K562 (cell line): ENCODE data around the gene THAP2. TPM values are rescaled to one million over a fixed set of nuclear protein-coding genes. Genes with fewer than 3 reads are reported as not detected.

Source experiments
- ATAC-seq: fragments of 200-7000 bp; cut with Tn5 transposase; 3 replicates; pipeline ENCODE4 v1.9.1; 2020; ENCODE audit warnings: moderate library complexity
- BruUV-seq: library from RNA; stranded (reverse); fragments of 400-500 nt; replicated peaks from 2 replicates; lab custom pipeline; 2021; lab: Mats Ljungman, UMichigan
- CTCF ChIA-PET: fragments of 300-600 bp; formaldehyde crosslinking; extraction: SDS; loops from one replicate; lab custom pipeline; 2021; ENCODE audit warnings: low intra/inter-chr PET ratio; lab: Yijun Ruan, JAX
- POLR2A ChIA-PET: fragments of 300-600, 350-650 bp; sonication (Branson Sonifier 250); formaldehyde crosslinking; extraction: SDS; loops from one replicate; lab custom pipeline; 2021; ENCODE audit warnings: antibody characterized with exemption, inconsistent platforms; lab: Yijun Ruan, JAX
- DNase-seq, 4 experiments: peaks; one replicate each; pipeline versions ENCODE4 v3.0.0 to v3.0.0-alpha.2; 2011 to 2018; ENCODE audit warnings: low spot score in 3 of 4, mixed read lengths in 3 of 4; ENCODE audit errors: extremely low read depth in 1 of 4
- FAIRE-seq: peaks from 2 replicates; lab custom pipeline; 2011; peaks lifted over from hg19 to GRCh38; lab: Jason Lieb, UNC
- H2AFZ ChIP-seq: 2 replicates; pipeline ENCODE4 v1.6.0; 2011; ENCODE audit warnings: low read depth, low read length, control low read depth, inconsistent platforms
- H3K27ac ChIP-seq: fragments of 200-600 bp; 3 replicates; pipeline ENCODE4 v1.8.0; 2011; ENCODE audit warnings: low read depth, mild to moderate bottlenecking, control low read depth, inconsistent platforms, low read length, moderate library complexity, mixed read lengths; ENCODE audit errors: extremely low read depth
- H3K27me3 ChIP-seq, 2 experiments: fragments of 300-600 bp in 1 of 2; 2 replicates in 1 of 2; 3 replicates in 1 of 2; pipeline versions ENCODE4 v1.6.0 to v1.8.0; 2011; ENCODE audit warnings: inconsistent platforms in 2 of 2, low read length in 2 of 2, mild to moderate bottlenecking in 1 of 2, mixed read lengths in 1 of 2, moderate library complexity in 1 of 2; ENCODE audit not compliant: control insufficient read depth in 2 of 2, insufficient read depth in 2 of 2
- H3K36me3 ChIP-seq: fragments of 300-600 bp; 3 replicates; pipeline ENCODE4 v1.8.0; 2011; ENCODE audit warnings: mild to moderate bottlenecking, low read length, inconsistent platforms; ENCODE audit not compliant: control insufficient read depth, insufficient read depth
- H3K4me1 ChIP-seq, 2 experiments: fragments of 200-600 bp in 1 of 2; replicated peaks in 1 of 2; 2 replicates in 1 of 2; 3 replicates in 1 of 2; pipeline versions ENCODE4 v1.5.1 to v1.8.0; 2011; ENCODE audit warnings: inconsistent platforms in 2 of 2, low read length in 2 of 2, mild to moderate bottlenecking in 1 of 2, mixed read lengths in 1 of 2, moderate library complexity in 1 of 2; ENCODE audit not compliant: control insufficient read depth in 2 of 2, insufficient read depth in 2 of 2
- H3K4me2 ChIP-seq: 2 replicates; pipeline ENCODE4 v1.6.1; 2011; ENCODE audit warnings: low read length, control low read depth, inconsistent platforms, mixed read lengths; ENCODE audit not compliant: insufficient read depth
- H3K4me3 ChIP-seq: fragments of 200-600 bp; sonication (generic), shearing (Covaris generic); 2 replicates; pipeline ENCODE4 v1.5.1; 2016; ENCODE audit warnings: control low read depth, inconsistent platforms
- H3K79me2 ChIP-seq: fragments of 200-600 bp; 3 replicates; pipeline ENCODE4 v1.8.0; 2011; ENCODE audit warnings: low read length, inconsistent platforms; ENCODE audit not compliant: control insufficient read depth, insufficient read depth
- H3K9ac ChIP-seq, 2 experiments: 2 replicates each; pipeline versions ENCODE4 v1.6.0 to v1.6.1; 2011; ENCODE audit warnings: low read depth in 2 of 2, low read length in 2 of 2, control low read depth in 1 of 2, inconsistent platforms in 1 of 2, mild to moderate bottlenecking in 1 of 2, mixed read lengths in 1 of 2; ENCODE audit not compliant: insufficient read depth in 1 of 2
- H3K9me1 ChIP-seq: one replicate; pipeline ENCODE4 v1.6.0; 2011; ENCODE audit warnings: inconsistent platforms, mild to moderate bottlenecking, low read length, moderate library complexity; ENCODE audit not compliant: control insufficient read depth, insufficient read depth
- H3K9me3 ChIP-seq: replicated peaks from 2 replicates; pipeline ENCODE4 v1.5.1; 2011; ENCODE audit warnings: low read depth, low read length, inconsistent platforms; ENCODE audit not compliant: control insufficient read depth, insufficient read depth
- H4K20me1 ChIP-seq: replicated peaks from 2 replicates; pipeline ENCODE4 v1.6.1; 2011; ENCODE audit warnings: low read length, inconsistent platforms, mixed read lengths; ENCODE audit not compliant: control insufficient read depth, insufficient read depth
- ARHGAP35 ChIP-seq: fragments of 450-650 bp; IDR thresholded peaks from 2 replicates; pipeline ENCODE4 v1.6.1; 2018; ENCODE audit not compliant: partially characterized antibody
- CHD4 ChIP-seq: fragments of 200-600 bp; sonication (generic); IDR thresholded peaks from 3 replicates; pipeline ENCODE4 v1.6.1; 2012; ENCODE audit warnings: low read depth, mild to moderate bottlenecking, mixed read lengths, low read length, inconsistent platforms; ENCODE audit not compliant: insufficient read depth, insufficient replicate concordance, poor library complexity, severe bottlenecking
- CTBP1 ChIP-seq: fragments of 450-650 bp; IDR thresholded peaks from 2 replicates; pipeline ENCODE4 v1.6.1; 2016; ENCODE audit warnings: borderline replicate concordance
- ELF2 ChIP-seq: fragments of 250-450 bp; sonication (Bioruptor Pico); IDR thresholded peaks from 2 replicates; pipeline ENCODE4 v1.5.0; 2021; ENCODE audit warnings: mild to moderate bottlenecking
- IRF2 ChIP-seq: sonication (generic); formaldehyde crosslinking; IDR thresholded peaks from 2 replicates; pipeline ENCODE4 v1.8.1; 2022; ENCODE audit warnings: mild to moderate bottlenecking, missing genetic modification reagents
- MAFG ChIP-seq: fragments of 450-650 bp; conservative IDR thresholded peaks from 2 replicates; pipeline ENCODE4 v1.6.1; 2016; ENCODE audit warnings: missing genetic modification characterization, missing compliant biosample characterization
- MXI1 ChIP-seq: IDR thresholded peaks from 2 replicates; pipeline ENCODE4 v1.6.1; 2011; ENCODE audit warnings: low read depth, mild to moderate bottlenecking, improper control_type of control experiment, low read length
- NR2F6 ChIP-seq: fragments of 450-650 bp; formaldehyde crosslinking; IDR thresholded peaks from 2 replicates; pipeline ENCODE4 v1.4.0; 2020; ENCODE audit warnings: mild to moderate bottlenecking
- PTBP1 ChIP-seq: fragments of 200-400 bp; formaldehyde crosslinking; IDR thresholded peaks from 2 replicates; pipeline ENCODE4 v1.6.1; 2017; ENCODE audit warnings: low read depth, low read length
- TBP ChIP-seq: optimal IDR thresholded peaks from 2 replicates; pipeline ENCODE3; 2011; ENCODE audit warnings: low read depth, low read length, improper control_type of control experiment
- TCF7 ChIP-seq: sonication (generic); IDR thresholded peaks from 2 replicates; pipeline ENCODE4 v1.6.1; 2016; ENCODE audit warnings: antibody characterized with exemption, borderline replicate concordance
- TFAM ChIP-seq: fragments of 250-450 bp; sonication (Bioruptor Pico); conservative IDR thresholded peaks from 2 replicates; pipeline ENCODE4 v1.5.0; 2021; ENCODE audit warnings: mild to moderate bottlenecking, moderate library complexity
- XRCC4 ChIP-seq: IDR thresholded peaks from one replicate; pipeline ENCODE4 v1.6.1; 2011; ENCODE audit not compliant: insufficient read depth, insufficient read length; ENCODE audit errors: extremely low read depth
- ZNF282 ChIP-seq: sonication (generic); formaldehyde crosslinking; IDR thresholded peaks from 2 replicates; pipeline ENCODE4 v1.8.1; 2023; ENCODE audit warnings: missing genetic modification reagents
- ZNF41 ChIP-seq: fragments of 250-450 bp; sonication (Bioruptor Pico); conservative IDR thresholded peaks from 2 replicates; pipeline ENCODE4 v1.4.0; 2020; ENCODE audit warnings: mild to moderate bottlenecking
- ZNF668 ChIP-seq: fragments of 250-450 bp; sonication (Bioruptor Pico); IDR thresholded peaks from 2 replicates; pipeline ENCODE4 v1.8.0; 2022; ENCODE audit warnings: mild to moderate bottlenecking, inconsistent platforms
- ZNF778 ChIP-seq: fragments of 450-650 bp; formaldehyde crosslinking; IDR thresholded peaks from 2 replicates; pipeline ENCODE4 v1.4.0; 2020; ENCODE audit warnings: mild to moderate bottlenecking, moderate library complexity
- WGBS: fragments of 100-300 bp; shearing (Covaris generic); methylation state at CpG from one replicate; pipeline ENCODE4 v1.1.6; 2016; ENCODE audit warnings: low coverage, mixed read lengths; ENCODE audit not compliant: insufficient coverage; ENCODE audit errors: missing lambda C conversion rate; 5-methylcytosine and 5-hydroxymethylcytosine counted together
- in situ Hi-C: fragments of 300-500 bp; cut with MboI; formaldehyde crosslinking; loops from 4 replicates; pipeline ENCODE4 v1.15.0; 2018; ENCODE audit warnings: inconsistent platforms, mixed read lengths
- intact Hi-C: fragments of 100-400 bp; cut with micrococcal nuclease; formaldehyde crosslinking; loops from 2 replicates; pipeline ENCODE4 v1.14.2; 2022
- polyA plus RNA-seq, 8 experiments: library from polyadenylated mRNA; depleted of rRNA in 4 of 8; stranded (reverse) in 5 of 8; unstranded in 3 of 8; fragments of >200 nt; fragmentation: Nextera tagmentation in 2 of 8; fragmentation: Illumina TruSeq in 1 of 8; extraction: Ambion mirVana in 2 of 8; extraction: Trizol in 1 of 8; gene quantifications; 2 replicates each; pipeline versions ENCODE4 v1.2.1 to v1.2.3, GENCODE V29; 2011 to 2014; ENCODE audit warnings: inconsistent platforms in 1 of 8, missing spikeins in 1 of 8
- total RNA-seq, 7 experiments: library from RNA; depleted of rRNA in 6 of 7; stranded (reverse); fragments of >200 nt in 6 of 7; fragmentation: Illumina TruSeq in 2 of 7; extraction: Trizol in 2 of 7; gene quantifications; 2 replicates each; pipeline versions ENCODE4 v1.2.1 to v1.2.3, GENCODE V29; 2011 to 2021; ENCODE audit warnings: low replicate concordance in 1 of 7
- TF ChIP-seq, protein P1 (sequence below): fragments of 250-450 bp; sonication (Bioruptor Pico); IDR thresholded peaks from 2 replicates; pipeline ENCODE4 v1.8.0; 2022; ENCODE audit warnings: inconsistent platforms, mild to moderate bottlenecking, moderate library complexity, borderline replicate concordance
- TF ChIP-seq, protein P2 (sequence below): IDR thresholded peaks from 3 replicates; pipeline ENCODE4 v1.6.1; 2011; ENCODE audit warnings: borderline replicate concordance, mild to moderate bottlenecking; ENCODE audit not compliant: insufficient read length, insufficient read depth

Gene THAP2
- total and polyA plus RNA-seq, 9 of the 15 experiments (the other 6 are each of a cell fraction or from before 2014, with no cell fraction given), result 1.8 to 18.9 (median 7.3) TPM

- Histone ChIP-seq H3K79me2 (no peaks in the 10 kb centered on the region), H3K27ac (no peak overlapping the region), H4K20me1 (no peaks in the 10 kb centered on the region), H3K36me3 (peaks cover 99% of the 10 kb centered on the region), H3K9ac (no peak overlapping the region), H3K27me3 (no peaks in the 10 kb centered on the region), H3K9me1 (no peaks in the 10 kb centered on the region), H3K4me1 (no peaks in the 10 kb centered on the region), H3K4me2 (no peak overlapping the region), H3K9me3 (no peaks in the 10 kb centered on the region), H3K4me3 (no peak overlapping the region), H2AFZ (no peak overlapping the region)
- ChIA-PET CTCF (no interaction called here), POLR2A (interaction anchor here (0.6 to 1.1 kb wide), 2 partner anchors 29 to 324 kb away, joined by 3 read pairs; no protein-coding TSS in a partner anchor)
- ATAC-seq, result no peak
- no peak for DNase-seq
- BruUV-seq, result no TSS peak
- intact Hi-C loops, result no loop called here
- TF ChIP-seq ZNF778 (CRISPR knock-in tag) (no peak), MAFG (no peak), TBP (no peak), ELF2 (no peak), ZNF282 (CRISPR knock-in tag) (no peak), IRF2 (CRISPR knock-in tag) (no peak), NR2F6 (CRISPR knock-in tag) (no peak), CHD4 (no peak), TCF7 (no peak), PTBP1 (no peak), MXI1 (no peak), ZNF668 (CRISPR knock-in tag) (no peak), ARHGAP35 (no peak), TFAM (no peak), CTBP1 (no peak), ZNF41 (CRISPR knock-in tag) (no peak), XRCC4 (no peak)
- TF ChIP-seq, protein P1, sequence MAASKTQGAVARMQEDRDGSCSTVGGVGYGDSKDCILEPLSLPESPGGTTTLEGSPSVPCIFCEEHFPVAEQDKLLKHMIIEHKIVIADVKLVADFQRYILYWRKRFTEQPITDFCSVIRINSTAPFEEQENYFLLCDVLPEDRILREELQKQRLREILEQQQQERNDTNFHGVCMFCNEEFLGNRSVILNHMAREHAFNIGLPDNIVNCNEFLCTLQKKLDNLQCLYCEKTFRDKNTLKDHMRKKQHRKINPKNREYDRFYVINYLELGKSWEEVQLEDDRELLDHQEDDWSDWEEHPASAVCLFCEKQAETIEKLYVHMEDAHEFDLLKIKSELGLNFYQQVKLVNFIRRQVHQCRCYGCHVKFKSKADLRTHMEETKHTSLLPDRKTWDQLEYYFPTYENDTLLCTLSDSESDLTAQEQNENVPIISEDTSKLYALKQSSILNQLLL (CRISPR knock-in tag), result no peak
- TF ChIP-seq, protein P2, sequence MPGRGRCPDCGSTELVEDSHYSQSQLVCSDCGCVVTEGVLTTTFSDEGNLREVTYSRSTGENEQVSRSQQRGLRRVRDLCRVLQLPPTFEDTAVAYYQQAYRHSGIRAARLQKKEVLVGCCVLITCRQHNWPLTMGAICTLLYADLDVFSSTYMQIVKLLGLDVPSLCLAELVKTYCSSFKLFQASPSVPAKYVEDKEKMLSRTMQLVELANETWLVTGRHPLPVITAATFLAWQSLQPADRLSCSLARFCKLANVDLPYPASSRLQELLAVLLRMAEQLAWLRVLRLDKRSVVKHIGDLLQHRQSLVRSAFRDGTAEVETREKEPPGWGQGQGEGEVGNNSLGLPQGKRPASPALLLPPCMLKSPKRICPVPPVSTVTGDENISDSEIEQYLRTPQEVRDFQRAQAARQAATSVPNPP, result no peak
- in situ Hi-C loops, result no loop called here
- FAIRE-seq, result no peak
- 98% methylated on average over 2 of the region's 2 CpGs for WGBS
Measured at GRCh38 chr12:71627438-71628002, 36.6 kb upstream of the THAP2 start.
